Myocyte (in vitro differentiated cells): ENCODE results near the gene BABAM2. TPM values are rescaled to one million over a fixed set of nuclear protein-coding genes. Genes with fewer than 3 reads are reported as not detected.
"Not testable (repeated sequence)": the region's sequence is repeated elsewhere in the genome, so short reads cannot be mapped to it uniquely, and the experiment has no call there.

ENCODE experiments used
- DNase-seq: peaks from one replicate; pipeline ENCODE4 v3.0.0-alpha.2; 2012; ENCODE audit warnings: low read depth
- total RNA-seq: library from RNA; depleted of rRNA; stranded (reverse); fragments of >200 nt; gene quantifications from 2 replicates; pipeline ENCODE4 v1.2.3, GENCODE V29; 2014

The BABAM2 gene
- total RNA-seq, 1 donor from 2014 or later, result 34.6 TPM

- not testable (repeated sequence) for DNase-seq
Measured at GRCh38 chr2:28019521-28019920, 129.0 kb downstream of the BABAM2 start.

- no peak for DNase-seq
Measured at GRCh38 chr2:28021898-28022297, 131.4 kb downstream of the BABAM2 start.

- no peak for DNase-seq
Measured at GRCh38 chr2:28025123-28025522, 134.6 kb downstream of the BABAM2 start.

GRCh38 chr2:28026230-28026629 lies 135.7 kb downstream of the BABAM2 start:
- not testable (repeated sequence) for DNase-seq

- DNase-seq, result no peak
Measured at GRCh38 chr2:28028025-28028424, 137.5 kb downstream of the BABAM2 start.

- DNase-seq, result no peak
Measured at GRCh38 chr2:28030600-28030999, 140.1 kb downstream of the BABAM2 start.

- no peak for DNase-seq
Measured at GRCh38 chr2:28032816-28033215, 142.3 kb downstream of the BABAM2 start.

GRCh38 chr2:28034696-28035095 lies 144.2 kb downstream of the BABAM2 start:
- DNase-seq, result no peak

- DNase-seq, result no peak
Measured at GRCh38 chr2:28035163-28035690, 144.7 kb downstream of the BABAM2 start.

GRCh38 chr2:28035816-28036215 lies 145.3 kb downstream of the BABAM2 start:
- no peak for DNase-seq

- DNase-seq, result peak; percentile 16
Measured at GRCh38 chr2:28036307-28036706, 145.8 kb downstream of the BABAM2 start.

GRCh38 chr2:28038722-28039121 lies 148.2 kb downstream of the BABAM2 start:
- no peak for DNase-seq

- DNase-seq, result no peak
Measured at GRCh38 chr2:28045676-28046351, 155.3 kb downstream of the BABAM2 start.

- DNase-seq, result no peak
Measured at GRCh38 chr2:28046921-28047320, 156.4 kb downstream of the BABAM2 start.

GRCh38 chr2:28047681-28048080 lies 157.2 kb downstream of the BABAM2 start:
- peak; percentile 24 for DNase-seq

GRCh38 chr2:28048341-28048740 lies 157.8 kb downstream of the BABAM2 start:
- DNase-seq, result no peak

- DNase-seq, result no peak
Measured at GRCh38 chr2:28049416-28049815, 158.9 kb downstream of the BABAM2 start.

GRCh38 chr2:28049899-28050298 lies 159.4 kb downstream of the BABAM2 start:
- no peak for DNase-seq

GRCh38 chr2:28052691-28053090 lies 162.2 kb downstream of the BABAM2 start:
- DNase-seq, result no peak

- no peak for DNase-seq
Measured at GRCh38 chr2:28053597-28053996, 163.1 kb downstream of the BABAM2 start.

- no peak for DNase-seq
Measured at GRCh38 chr2:28054916-28055315, 164.4 kb downstream of the BABAM2 start.

GRCh38 chr2:28055325-28055970 lies 164.9 kb downstream of the BABAM2 start:
- no peak for DNase-seq

- DNase-seq, result no peak
Measured at GRCh38 chr2:28058791-28059190, 168.3 kb downstream of the BABAM2 start.
